Measurements from ENCODE around the gene PIR. TPM values are rescaled to one million over a fixed set of nuclear protein-coding genes. Genes with fewer than 3 reads are reported as not detected.

Gene PIR
- polyA plus RNA-seq, 4 donors, result 3.9 to 13.4 (median 11.3) TPM

- FAIRE-seq (no peak), DNase-seq (no peak)
- Histone ChIP-seq H3K4me1 (ENCODE audit: control insufficient read depth in 3 of 3, insufficient read depth in 2 of 3, low read depth in 1 of 3, low read length in 2 of 3) (no peaks in the 10 kb centered on the region), H3K27ac (ENCODE audit: low read depth in 1 of 3, low read length in 2 of 3) (no peak overlapping the region), H3K27me3 (ENCODE audit: control insufficient read depth in 3 of 3, insufficient read depth in 3 of 3, low read length in 3 of 3) (no peaks in the 10 kb centered on the region), H3K4me3 (ENCODE audit: low read depth in 1 of 3, low read length in 3 of 3) (no peak overlapping the region), H3K36me3 (ENCODE audit: control insufficient read depth in 3 of 3, insufficient read depth in 2 of 3, low read depth in 1 of 3, low read length in 3 of 3) (peaks cover 0 to 2% (median 0%) of the 10 kb centered on the region in 3 donors), H3K9me3 (ENCODE audit: control insufficient read depth in 2 of 2, insufficient read depth in 1 of 2, low read depth in 1 of 2, low read length in 1 of 2) (no peaks in the 10 kb centered on the region)
- 58 to 92% (median 74%) methylated on average over 1 of the region's 1 CpG for WGBS, 3 donors
Observed at GRCh38 chrX:15514279-15514678, 21.1 kb upstream of the PIR start.

GRCh38 chrX:15512401-15512965 lies 19.4 kb upstream of the PIR start:
- 65 to 86% (median 81%) methylated on average over 4 of the region's 4 CpGs for WGBS, 3 donors
- Histone ChIP-seq H3K27ac (ENCODE audit: low read depth in 1 of 3, low read length in 2 of 3) (no peak overlapping the region), H3K9me3 (ENCODE audit: control insufficient read depth in 2 of 2, insufficient read depth in 1 of 2, low read depth in 1 of 2, low read length in 1 of 2) (no peaks in the 10 kb centered on the region), H3K36me3 (ENCODE audit: control insufficient read depth in 3 of 3, insufficient read depth in 2 of 3, low read depth in 1 of 3, low read length in 3 of 3) (peaks cover 0 to 2% (median 0%) of the 10 kb centered on the region in 3 donors), H3K4me1 (ENCODE audit: control insufficient read depth in 3 of 3, insufficient read depth in 2 of 3, low read depth in 1 of 3, low read length in 2 of 3) (no peaks in the 10 kb centered on the region), H3K27me3 (ENCODE audit: control insufficient read depth in 3 of 3, insufficient read depth in 3 of 3, low read length in 3 of 3) (no peaks in the 10 kb centered on the region), H3K4me3 (ENCODE audit: low read depth in 1 of 3, low read length in 3 of 3) (no peak overlapping the region)
- DNase-seq, result no peak
- no peak for FAIRE-seq

DNA sequence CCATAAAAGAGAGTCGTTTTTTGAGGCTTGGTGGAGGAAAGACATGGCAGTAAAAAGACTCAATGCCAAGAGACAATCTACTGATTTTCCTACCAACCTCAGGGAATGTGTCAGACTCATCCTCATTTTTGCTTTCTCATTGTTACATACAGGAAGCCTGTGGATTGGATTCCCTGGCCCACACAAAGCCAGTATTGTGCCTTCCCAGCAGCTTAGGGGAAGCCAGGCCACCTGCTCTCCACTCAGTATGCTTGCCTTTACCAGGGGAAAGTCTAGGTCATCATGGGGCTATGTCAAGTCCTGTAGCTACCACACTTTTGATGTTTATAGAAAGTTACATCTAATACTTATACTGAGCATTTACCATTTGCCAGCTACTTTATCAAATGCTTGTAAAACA lies 18.4 kb upstream of the PIR start:
- WGBS, 3 donors, result 19 to 42% (median 19%) methylated on average over 1 of the region's 1 CpG
- no peaks in the 10 kb centered on the region for H3K27me3 ChIP-seq (ENCODE audit: control insufficient read depth in 3 of 3, insufficient read depth in 3 of 3, low read length in 3 of 3)
- H3K36me3 ChIP-seq (ENCODE audit: control insufficient read depth in 3 of 3, insufficient read depth in 2 of 3, low read depth in 1 of 3, low read length in 3 of 3), result peaks cover 0 to 2% (median 0%) of the 10 kb centered on the region in 3 donors
- H3K9me3 ChIP-seq (ENCODE audit: control insufficient read depth in 2 of 2, insufficient read depth in 1 of 2, low read depth in 1 of 2, low read length in 1 of 2), result no peaks in the 10 kb centered on the region
- no peak overlapping the region for H3K27ac ChIP-seq (ENCODE audit: low read depth in 1 of 3, low read length in 2 of 3)
- no peaks in the 10 kb centered on the region for H3K4me1 ChIP-seq (ENCODE audit: control insufficient read depth in 3 of 3, insufficient read depth in 2 of 3, low read depth in 1 of 3, low read length in 2 of 3)
- no peak overlapping the region for H3K4me3 ChIP-seq (ENCODE audit: low read depth in 1 of 3, low read length in 3 of 3)
- FAIRE-seq (no peak), DNase-seq (no peak)

GRCh38 chrX:15509845-15510244 lies 16.7 kb upstream of the PIR start:
- no peaks in the 10 kb centered on the region for H3K9me3 ChIP-seq (ENCODE audit: control insufficient read depth in 2 of 2, insufficient read depth in 1 of 2, low read depth in 1 of 2, low read length in 1 of 2)
- DNase-seq, result no peak
- no peaks in the 10 kb centered on the region for H3K36me3 ChIP-seq (ENCODE audit: control insufficient read depth in 3 of 3, insufficient read depth in 2 of 3, low read depth in 1 of 3, low read length in 3 of 3)
- no peaks in the 10 kb centered on the region for H3K4me1 ChIP-seq (ENCODE audit: control insufficient read depth in 3 of 3, insufficient read depth in 2 of 3, low read depth in 1 of 3, low read length in 2 of 3)
- FAIRE-seq, result no peak
- H3K4me3 ChIP-seq (ENCODE audit: low read depth in 1 of 3, low read length in 3 of 3), result no peak overlapping the region
- H3K27me3 ChIP-seq (ENCODE audit: control insufficient read depth in 3 of 3, insufficient read depth in 3 of 3, low read length in 3 of 3), result no peaks in the 10 kb centered on the region
- H3K27ac ChIP-seq (ENCODE audit: low read depth in 1 of 3, low read length in 2 of 3), result no peak overlapping the region

GRCh38 chrX:15507005-15507404 lies 13.9 kb upstream of the PIR start:
- Histone ChIP-seq H3K36me3 (ENCODE audit: control insufficient read depth in 3 of 3, insufficient read depth in 2 of 3, low read depth in 1 of 3, low read length in 3 of 3) (no peaks in the 10 kb centered on the region), H3K27ac (ENCODE audit: low read depth in 1 of 3, low read length in 2 of 3) (no peak overlapping the region), H3K9me3 (ENCODE audit: control insufficient read depth in 2 of 2, insufficient read depth in 1 of 2, low read depth in 1 of 2, low read length in 1 of 2) (no peaks in the 10 kb centered on the region), H3K4me1 (ENCODE audit: control insufficient read depth in 3 of 3, insufficient read depth in 2 of 3, low read depth in 1 of 3, low read length in 2 of 3) (no peaks in the 10 kb centered on the region), H3K4me3 (ENCODE audit: low read depth in 1 of 3, low read length in 3 of 3) (no peak overlapping the region), H3K27me3 (ENCODE audit: control insufficient read depth in 3 of 3, insufficient read depth in 3 of 3, low read length in 3 of 3) (no peaks in the 10 kb centered on the region)
- no peak for FAIRE-seq
- WGBS, 3 donors, result 85 to 97% (median 93%) methylated on average over 5 of the region's 5 CpGs
- no peak for DNase-seq

DNA sequence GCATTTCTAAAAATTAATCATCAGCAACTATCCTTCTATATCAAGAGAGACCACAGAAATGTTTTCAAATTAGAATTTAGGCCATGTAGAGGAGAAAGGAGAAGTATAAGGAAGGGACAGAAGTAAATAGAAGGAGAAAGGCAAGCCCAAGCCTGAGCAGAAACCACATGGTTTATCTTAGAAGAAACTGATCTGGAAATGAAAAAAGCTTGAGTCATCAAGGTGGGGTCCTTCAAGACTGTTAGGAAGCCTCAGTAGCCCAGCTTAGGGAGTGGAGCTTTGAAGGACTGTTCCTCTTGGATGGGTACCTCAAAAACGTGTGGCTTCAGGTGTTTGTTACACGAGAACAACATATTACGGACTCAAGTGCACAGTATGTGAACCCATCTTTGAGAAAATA lies 12.0 kb upstream of the PIR start:
- Histone ChIP-seq H3K9me3 (ENCODE audit: control insufficient read depth in 2 of 2, insufficient read depth in 1 of 2, low read depth in 1 of 2, low read length in 1 of 2) (no peaks in the 10 kb centered on the region), H3K4me3 (ENCODE audit: low read depth in 1 of 3, low read length in 3 of 3) (no peak overlapping the region), H3K27me3 (ENCODE audit: control insufficient read depth in 3 of 3, insufficient read depth in 3 of 3, low read length in 3 of 3) (no peaks in the 10 kb centered on the region), H3K36me3 (ENCODE audit: control insufficient read depth in 3 of 3, insufficient read depth in 2 of 3, low read depth in 1 of 3, low read length in 3 of 3) (no peaks in the 10 kb centered on the region), H3K27ac (ENCODE audit: low read depth in 1 of 3, low read length in 2 of 3) (no peak overlapping the region), H3K4me1 (ENCODE audit: control insufficient read depth in 3 of 3, insufficient read depth in 2 of 3, low read depth in 1 of 3, low read length in 2 of 3) (no peaks in the 10 kb centered on the region)
- FAIRE-seq (no peak), DNase-seq (no peak)
- 71 to 88% (median 76%) methylated on average over 3 of the region's 3 CpGs for WGBS, 3 donors

DNA sequence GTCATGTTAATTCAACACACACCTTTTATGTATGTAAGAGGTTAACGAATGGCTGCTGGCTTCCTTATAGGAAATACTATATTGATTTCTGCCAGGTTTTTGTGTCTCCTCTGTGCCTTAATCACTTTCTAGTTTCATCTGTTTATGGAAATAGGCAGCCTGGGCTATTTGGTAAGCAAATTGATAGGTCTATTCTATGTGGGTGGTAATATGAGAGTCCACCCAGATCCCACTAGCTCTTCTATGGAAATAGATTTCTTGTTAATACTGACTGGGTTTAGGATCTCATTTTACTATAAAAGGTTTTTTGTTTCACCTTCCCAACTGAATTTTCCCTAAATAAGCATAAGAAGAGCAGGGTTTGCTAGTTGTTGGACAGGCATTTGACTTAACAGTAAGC lies 11.5 kb upstream of the PIR start:
- FAIRE-seq, result no peak
- Histone ChIP-seq H3K27ac (ENCODE audit: low read depth in 1 of 3, low read length in 2 of 3) (no peak overlapping the region), H3K4me1 (ENCODE audit: control insufficient read depth in 3 of 3, insufficient read depth in 2 of 3, low read depth in 1 of 3, low read length in 2 of 3) (no peaks in the 10 kb centered on the region), H3K9me3 (ENCODE audit: control insufficient read depth in 2 of 2, insufficient read depth in 1 of 2, low read depth in 1 of 2, low read length in 1 of 2) (no peaks in the 10 kb centered on the region), H3K27me3 (ENCODE audit: control insufficient read depth in 3 of 3, insufficient read depth in 3 of 3, low read length in 3 of 3) (no peaks in the 10 kb centered on the region), H3K36me3 (ENCODE audit: control insufficient read depth in 3 of 3, insufficient read depth in 2 of 3, low read depth in 1 of 3, low read length in 3 of 3) (no peaks in the 10 kb centered on the region), H3K4me3 (ENCODE audit: low read depth in 1 of 3, low read length in 3 of 3) (no peak overlapping the region)
- WGBS, 3 donors, result 79 to 94% (median 86%) methylated on average over 1 of the region's 1 CpG
- no peak for DNase-seq

DNA sequence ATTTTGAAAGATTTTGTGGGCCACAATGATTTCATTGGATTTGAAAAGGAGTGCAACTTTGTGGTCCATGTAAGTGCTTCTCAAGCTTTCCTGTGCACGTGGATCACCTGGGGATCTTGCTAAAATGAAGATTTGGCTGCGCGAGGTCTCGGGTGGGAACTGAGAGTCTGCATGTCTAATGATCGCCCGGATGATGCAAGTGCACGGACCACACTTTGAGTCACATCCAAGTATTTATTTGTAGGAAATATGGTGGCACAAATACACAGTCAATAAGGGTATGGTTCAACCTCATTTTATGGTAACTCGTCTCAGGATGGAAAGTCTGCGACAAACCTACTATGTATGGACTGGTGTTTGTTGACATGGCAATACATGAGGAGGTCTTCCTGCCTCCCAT lies 8.4 kb upstream of the PIR start:
- H3K4me1 ChIP-seq (ENCODE audit: control insufficient read depth in 3 of 3, insufficient read depth in 2 of 3, low read depth in 1 of 3, low read length in 2 of 3), result no peaks in the 10 kb centered on the region
- no peak overlapping the region for H3K4me3 ChIP-seq (ENCODE audit: low read depth in 1 of 3, low read length in 3 of 3)
- no peak overlapping the region for H3K27ac ChIP-seq (ENCODE audit: low read depth in 1 of 3, low read length in 2 of 3)
- H3K27me3 ChIP-seq (ENCODE audit: control insufficient read depth in 3 of 3, insufficient read depth in 3 of 3, low read length in 3 of 3), result no peaks in the 10 kb centered on the region
- FAIRE-seq (no peak), DNase-seq (no peak)
- WGBS, 3 donors, result 90 to 94% (median 94%) methylated on average over 9 of the region's 9 CpGs
- H3K36me3 ChIP-seq (ENCODE audit: control insufficient read depth in 3 of 3, insufficient read depth in 2 of 3, low read depth in 1 of 3, low read length in 3 of 3), result no peaks in the 10 kb centered on the region
- no peaks in the 10 kb centered on the region for H3K9me3 ChIP-seq (ENCODE audit: control insufficient read depth in 2 of 2, insufficient read depth in 1 of 2, low read depth in 1 of 2, low read length in 1 of 2)

- Histone ChIP-seq H3K9me3 (ENCODE audit: control insufficient read depth in 2 of 2, insufficient read depth in 1 of 2, low read depth in 1 of 2, low read length in 1 of 2) (no peaks in the 10 kb centered on the region), H3K27ac (ENCODE audit: low read depth in 1 of 3, low read length in 2 of 3) (peak within 1 kb of the TSS in 1 of 3 donors; percentile 31), H3K4me3 (ENCODE audit: low read depth in 1 of 3, low read length in 3 of 3) (no peak within 1 kb of the TSS), H3K27me3 (ENCODE audit: control insufficient read depth in 3 of 3, insufficient read depth in 3 of 3, low read length in 3 of 3) (no peaks in the 10 kb centered on the region), H3K4me1 (ENCODE audit: control insufficient read depth in 3 of 3, insufficient read depth in 2 of 3, low read depth in 1 of 3, low read length in 2 of 3) (no peaks in the 10 kb centered on the region), H3K36me3 (ENCODE audit: control insufficient read depth in 3 of 3, insufficient read depth in 2 of 3, low read depth in 1 of 3, low read length in 3 of 3) (no peaks in the 10 kb centered on the region)
- 73 to 88% (median 73%) methylated on average over 18 of the region's 18 CpGs for WGBS, 3 donors
- DNase-seq (no peak), FAIRE-seq (no peak)
Observed at GRCh38 chrX:15500497-15500966, 7.4 kb upstream of the PIR start, which contains the start of gene BMX. Gene BMX (plus strand): TSS chrX:15500807. CDS start chrX:15508354, 7,547 bp downstream.
